IMR-90 (cell line): ENCODE data around the gene USP35. TPM values are rescaled to one million over a fixed set of nuclear protein-coding genes. Genes with fewer than 3 reads are reported as not detected.
A peak's percentile ranks its signal among the peaks of the same experiment; 100 is the strongest.

Source experiments
- ATAC-seq: fragments of 200-7000 bp; cut with Tn5 transposase; 2 replicates; pipeline ENCODE4 v1.9.1; 2020; ENCODE audit warnings: low read depth, mild to moderate bottlenecking, moderate library complexity
- BruUV-seq: library from RNA; stranded (reverse); fragments of 400-500 nt; replicated peaks from 2 replicates; lab custom pipeline; 2021; lab: Mats Ljungman, UMichigan
- CTCF ChIA-PET: fragments of 300-600 bp; formaldehyde crosslinking; extraction: SDS; loops from one replicate; lab custom pipeline; 2021; ENCODE audit warnings: antibody characterized with exemption; lab: Yijun Ruan, JAX
- POLR2A ChIA-PET: fragments of 300-600 bp; sonication (Branson Sonifier 250); formaldehyde crosslinking; loops from one replicate; lab custom pipeline; 2022; ENCODE audit warnings: antibody characterized with exemption; ENCODE audit not compliant: unreplicated experiment; lab: Charles Lee
- DNase-seq: peaks from one replicate; pipeline ENCODE4 v3.0.0; 2013
- H2AFZ ChIP-seq: replicated peaks from 2 replicates; pipeline ENCODE3; 2013; ENCODE audit warnings: low read length, mild to moderate bottlenecking; ENCODE audit not compliant: poor library complexity
- H2AK5ac ChIP-seq: 2 replicates; pipeline ENCODE4 v1.6.1; 2013; ENCODE audit warnings: low read depth, low read length, inconsistent platforms
- H2AK9ac ChIP-seq: replicated peaks from 2 replicates; pipeline ENCODE3; 2013; ENCODE audit warnings: mild to moderate bottlenecking, low read depth, low read length, moderate library complexity; ENCODE audit not compliant: poor library complexity
- H2BK120ac ChIP-seq: 2 replicates; pipeline ENCODE4 v1.6.1; 2013; ENCODE audit warnings: low read depth, low read length, inconsistent platforms
- H2BK15ac ChIP-seq: 3 replicates; pipeline ENCODE4 v1.6.1; 2013; ENCODE audit warnings: low read depth, low read length, inconsistent platforms
- H2BK20ac ChIP-seq: 2 replicates; pipeline ENCODE4 v1.6.1; 2013; ENCODE audit warnings: low read depth, mild to moderate bottlenecking, inconsistent platforms, low read length, moderate library complexity
- H2BK5ac ChIP-seq: 2 replicates; pipeline ENCODE4 v1.6.1; 2013; ENCODE audit warnings: mild to moderate bottlenecking, low read depth, low read length, inconsistent platforms; ENCODE audit not compliant: poor library complexity, severe bottlenecking
- H3K14ac ChIP-seq: replicated peaks from 2 replicates; pipeline ENCODE4 v1.6.1; 2013; ENCODE audit warnings: low read depth, low read length, inconsistent platforms
- H3K18ac ChIP-seq: 2 replicates; pipeline ENCODE4 v1.6.1; 2013; ENCODE audit warnings: low read depth, low read length, control low read depth
- H3K23ac ChIP-seq: 2 replicates; pipeline ENCODE4 v1.6.1; 2013; ENCODE audit warnings: low read depth, low read length, inconsistent platforms
- H3K27ac ChIP-seq: 2 replicates; pipeline ENCODE4 v1.5.1; 2013; ENCODE audit warnings: mild to moderate bottlenecking, control low read depth, low read length; ENCODE audit not compliant: insufficient read depth
- H3K27me3 ChIP-seq: 2 replicates; pipeline ENCODE4 v1.6.1; 2013; ENCODE audit warnings: low read length; ENCODE audit not compliant: control insufficient read depth, insufficient read depth
- H3K36me3 ChIP-seq: 2 replicates; pipeline ENCODE4 v1.6.1; 2013; ENCODE audit warnings: low read length, mixed read lengths; ENCODE audit not compliant: control insufficient read depth, insufficient read depth
- H3K4ac ChIP-seq: 2 replicates; pipeline ENCODE4 v1.6.1; 2013; ENCODE audit warnings: low read depth, low read length, inconsistent platforms
- H3K4me1 ChIP-seq: 2 replicates; pipeline ENCODE4 v1.6.1; 2013; ENCODE audit warnings: low read length, mixed read lengths; ENCODE audit not compliant: control insufficient read depth, insufficient read depth
- H3K4me2 ChIP-seq: 2 replicates; pipeline ENCODE4 v1.6.1; 2013; ENCODE audit warnings: low read depth, mild to moderate bottlenecking, control low read depth, low read length, moderate library complexity
- H3K4me3 ChIP-seq: 2 replicates; pipeline ENCODE4 v1.5.1; 2013; ENCODE audit warnings: low read depth, mild to moderate bottlenecking, control low read depth, low read length, moderate library complexity; ENCODE audit not compliant: insufficient read depth
- H3K56ac ChIP-seq: 2 replicates; pipeline ENCODE4 v1.6.1; 2013; ENCODE audit warnings: low read length, inconsistent platforms; ENCODE audit not compliant: insufficient read depth; ENCODE audit errors: extremely low read depth
- H3K79me1 ChIP-seq, 2 experiments: 2 replicates each; pipeline ENCODE4 v1.6.1; 2013; ENCODE audit warnings: low read length in 2 of 2, inconsistent platforms in 1 of 2, low read depth in 1 of 2
- H3K9ac ChIP-seq: 2 replicates; pipeline ENCODE4 v1.6.1; 2013; ENCODE audit warnings: low read depth, low read length, control low read depth
- H3K9me1 ChIP-seq: 2 replicates; pipeline ENCODE4 v1.6.1; 2013; ENCODE audit warnings: low read length, inconsistent platforms; ENCODE audit not compliant: insufficient read depth
- H3K9me3 ChIP-seq: 2 replicates; pipeline ENCODE4 v1.6.1; 2013; ENCODE audit warnings: low read length; ENCODE audit not compliant: control insufficient read depth, insufficient read depth
- H4K20me1 ChIP-seq: 2 replicates; pipeline ENCODE4 v1.6.1; 2013; ENCODE audit warnings: low read length, inconsistent platforms; ENCODE audit not compliant: insufficient read depth
- H4K5ac ChIP-seq: 2 replicates; pipeline ENCODE4 v1.6.1; 2013; ENCODE audit warnings: mild to moderate bottlenecking, low read depth, low read length, control low read depth
- H4K8ac ChIP-seq, 2 experiments: 2 replicates each; pipeline ENCODE4 v1.6.1; 2013; ENCODE audit warnings: low read depth in 2 of 2, low read length in 2 of 2, control low read depth in 1 of 2, inconsistent platforms in 1 of 2
- H4K91ac ChIP-seq: 2 replicates; pipeline ENCODE4 v1.6.1; 2013; ENCODE audit warnings: low read depth, low read length, inconsistent platforms; ENCODE audit not compliant: insufficient read depth
- BHLHE40 ChIP-seq: fragments of 150-350 bp; IDR thresholded peaks from 2 replicates; pipeline ENCODE4 v1.6.1; 2016; ENCODE audit warnings: mild to moderate bottlenecking, low read depth, low read length
- CEBPB ChIP-seq: IDR thresholded peaks from 2 replicates; pipeline ENCODE4 v1.6.1; 2012; ENCODE audit warnings: low read depth, low read length, improper control_type of control experiment
- CHD1 ChIP-seq: IDR thresholded peaks from 2 replicates; pipeline ENCODE4 v1.6.1; 2012; ENCODE audit warnings: low read depth, low read length, improper control_type of control experiment
- ELK1 ChIP-seq: fragments of 150-350 bp; IDR thresholded peaks from 2 replicates; pipeline ENCODE4 v1.6.1; 2016; ENCODE audit warnings: low read depth, mild to moderate bottlenecking, low read length, moderate library complexity, borderline replicate concordance
- FOS ChIP-seq: fragments of 150-350 bp; IDR thresholded peaks from 2 replicates; pipeline ENCODE4 v1.6.1; 2016; ENCODE audit warnings: low read depth, low read length
- MAFK ChIP-seq: IDR thresholded peaks from 2 replicates; pipeline ENCODE4 v1.6.1; 2012; ENCODE audit warnings: low read depth, low read length, improper control_type of control experiment
- MAZ ChIP-seq: IDR thresholded peaks from 2 replicates; pipeline ENCODE4 v1.6.1; 2012; ENCODE audit warnings: low read depth, mild to moderate bottlenecking, low read length, improper control_type of control experiment, moderate library complexity, borderline replicate concordance
- MXI1 ChIP-seq: IDR thresholded peaks from 2 replicates; pipeline ENCODE4 v1.6.1; 2012; ENCODE audit warnings: low read depth, mild to moderate bottlenecking, low read length, moderate library complexity, borderline replicate concordance
- NFE2L2 ChIP-seq: fragments of 150-350 bp; IDR thresholded peaks from 2 replicates; pipeline ENCODE4 v1.6.1; 2016; ENCODE audit warnings: low read depth, mild to moderate bottlenecking, low read length
- POLR2A ChIP-seq: IDR thresholded peaks from 2 replicates; pipeline ENCODE4 v1.6.1; 2012; ENCODE audit warnings: mild to moderate bottlenecking, low read depth, low read length
- RAD21 ChIP-seq: IDR thresholded peaks from 2 replicates; pipeline ENCODE4 v1.6.1; 2012; ENCODE audit warnings: low read length, improper control_type of control experiment
- RCOR1 ChIP-seq: IDR thresholded peaks from 2 replicates; pipeline ENCODE4 v1.6.1; 2012; ENCODE audit warnings: mild to moderate bottlenecking, low read length, improper control_type of control experiment; ENCODE audit not compliant: insufficient replicate concordance
- RFX5 ChIP-seq: IDR thresholded peaks from 2 replicates; pipeline ENCODE4 v1.8.0; 2012; ENCODE audit warnings: low read depth, mild to moderate bottlenecking, low read length, moderate library complexity
- SMC3 ChIP-seq: fragments of 150-350 bp; IDR thresholded peaks from 2 replicates; pipeline ENCODE4 v1.6.1; 2016; ENCODE audit warnings: low read depth, mild to moderate bottlenecking, antibody characterized with exemption, low read length, moderate library complexity
- USF2 ChIP-seq: fragments of 150-350 bp; IDR thresholded peaks from 2 replicates; pipeline ENCODE4 v1.6.1; 2017; ENCODE audit warnings: mild to moderate bottlenecking, antibody characterized with exemption, low read length, low read depth
- WGBS, 2 experiments: methylation state at CpG; one replicate each; pipeline versions ENCODE4 v1.1.5 to v1.1.7; 2013; ENCODE audit warnings: missing lambda C conversion rate in 2 of 2; ENCODE audit not compliant: insufficient read length in 1 of 2; ENCODE audit errors: extremely low coverage in 2 of 2; 5-methylcytosine and 5-hydroxymethylcytosine counted together
- dilution Hi-C: fragments of 300-500 bp; cut with HindIII; formaldehyde crosslinking; loops from one replicate; pipeline ENCODE4 v1.14.3; 2018; ENCODE audit warnings: low sequenced_read_pairs; ENCODE audit not compliant: unreplicated experiment
- in situ Hi-C: fragments of 300-500 bp; cut with MboI; formaldehyde crosslinking; loops from 3 replicates; pipeline ENCODE4 v1.14.3; 2019; ENCODE audit warnings: low sequenced_read_pairs, inconsistent platforms, mixed read lengths
- intact Hi-C: fragments of 100-400 bp; cut with micrococcal nuclease; formaldehyde crosslinking; loops from 2 replicates; pipeline ENCODE4 v1.10.0; 2022
- polyA plus RNA-seq, 3 experiments: library from polyadenylated mRNA; depleted of rRNA; stranded (reverse); fragments of >200 nt; gene quantifications; 2 replicates each; pipeline ENCODE4 v1.2.3, GENCODE V29; 2012; ENCODE audit warnings: low replicate concordance in 1 of 3
- total RNA-seq: library from RNA; depleted of rRNA; stranded (reverse); fragments of >200 nt; gene quantifications from 2 replicates; pipeline ENCODE4 v1.2.3, GENCODE V29; 2012
- TF ChIP-seq, protein P1 (sequence below): conservative IDR thresholded peaks from 2 replicates; pipeline ENCODE4 v1.5.1; 2012; ENCODE audit warnings: mild to moderate bottlenecking, low read depth, low read length, improper control_type of control experiment

Gene USP35
- total and polyA plus RNA-seq, 2 of the 4 experiments (the other 2 are of a cell fraction), result 2.7 to 11.3 TPM

DNA sequence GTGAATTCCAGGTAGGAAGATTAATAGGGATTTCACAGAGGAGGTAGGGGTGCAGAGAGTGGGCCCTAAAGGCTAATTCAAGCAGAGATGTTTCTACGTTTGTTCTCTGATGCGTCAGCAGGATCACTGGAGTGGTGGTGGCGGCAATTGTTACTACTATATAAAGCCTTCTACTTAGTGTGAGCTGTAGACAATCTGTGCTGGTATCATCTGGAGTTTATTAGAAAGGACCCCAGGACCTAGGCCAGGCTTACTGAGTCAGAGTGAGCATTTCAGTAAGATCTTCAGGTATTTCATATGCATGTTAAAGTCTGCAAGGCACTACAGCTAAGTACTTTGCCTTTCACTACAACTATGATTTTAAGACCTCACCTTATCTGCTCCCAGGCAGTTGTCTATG lies 59.5 kb downstream of the USP35 start:
- H3K18ac ChIP-seq, result no peak overlapping the region
- H2AFZ ChIP-seq, result no peak overlapping the region
- H3K79me1 ChIP-seq, result peaks cover 0 to 5% of the 10 kb centered on the region in 2 experiments; a peak in 1 of 4 replicates
- no peak overlapping the region for H2BK15ac ChIP-seq
- ATAC-seq (no peak), DNase-seq (peak; percentile 16)
- H4K5ac ChIP-seq, result no peak overlapping the region
- no peak overlapping the region for H4K8ac ChIP-seq
- no peak overlapping the region for H3K4me2 ChIP-seq
- H3K9me1 ChIP-seq, result peaks cover 4% of the 10 kb centered on the region; the same call in 1 of the 2 replicates
- H4K20me1 ChIP-seq, result no peaks in the 10 kb centered on the region; the same call in 1 of the 2 replicates
- CTCF ChIA-PET, result interaction anchor here (0.6 kb wide), 1 partner anchor 84 kb away, joined by 3 read pairs; no protein-coding TSS in a partner anchor
- no peak overlapping the region for H3K9ac ChIP-seq
- no peak overlapping the region for H3K4me3 ChIP-seq
- H3K4me1 ChIP-seq, result no peaks in the 10 kb centered on the region; the same call in 1 of the 2 replicates
- H4K91ac ChIP-seq, result no peak overlapping the region
- H3K36me3 ChIP-seq, result peaks cover 6% of the 10 kb centered on the region; the same call in 1 of the 2 replicates
- no peak overlapping the region for H3K4ac ChIP-seq
- in situ Hi-C loops, result no loop called here
- H2AK5ac ChIP-seq, result no peak overlapping the region
- intact Hi-C loops, result no loop called here
- no peaks in the 10 kb centered on the region for H3K27me3 ChIP-seq
- no peak overlapping the region for H3K14ac ChIP-seq
- TF ChIP-seq CEBPB (no peak), RCOR1 (no peak), MAZ (no peak), FOS (no peak), NFE2L2 (no peak), CHD1 (no peak), RAD21 (no peak), MAFK (no peak), USF2 (no peak), RFX5 (no peak), MXI1 (no peak), ELK1 (no peak), POLR2A (no peak), BHLHE40 (no peak), SMC3 (no peak)
- TF ChIP-seq, protein P1, sequence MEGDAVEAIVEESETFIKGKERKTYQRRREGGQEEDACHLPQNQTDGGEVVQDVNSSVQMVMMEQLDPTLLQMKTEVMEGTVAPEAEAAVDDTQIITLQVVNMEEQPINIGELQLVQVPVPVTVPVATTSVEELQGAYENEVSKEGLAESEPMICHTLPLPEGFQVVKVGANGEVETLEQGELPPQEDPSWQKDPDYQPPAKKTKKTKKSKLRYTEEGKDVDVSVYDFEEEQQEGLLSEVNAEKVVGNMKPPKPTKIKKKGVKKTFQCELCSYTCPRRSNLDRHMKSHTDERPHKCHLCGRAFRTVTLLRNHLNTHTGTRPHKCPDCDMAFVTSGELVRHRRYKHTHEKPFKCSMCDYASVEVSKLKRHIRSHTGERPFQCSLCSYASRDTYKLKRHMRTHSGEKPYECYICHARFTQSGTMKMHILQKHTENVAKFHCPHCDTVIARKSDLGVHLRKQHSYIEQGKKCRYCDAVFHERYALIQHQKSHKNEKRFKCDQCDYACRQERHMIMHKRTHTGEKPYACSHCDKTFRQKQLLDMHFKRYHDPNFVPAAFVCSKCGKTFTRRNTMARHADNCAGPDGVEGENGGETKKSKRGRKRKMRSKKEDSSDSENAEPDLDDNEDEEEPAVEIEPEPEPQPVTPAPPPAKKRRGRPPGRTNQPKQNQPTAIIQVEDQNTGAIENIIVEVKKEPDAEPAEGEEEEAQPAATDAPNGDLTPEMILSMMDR, result no peak
- H2BK5ac ChIP-seq, result no peak overlapping the region
- H2AK9ac ChIP-seq, result no peak overlapping the region
- no peak overlapping the region for H3K27ac ChIP-seq
- no CpG with 5 or more reads among the region's 3 CpGs for WGBS, 2 experiments
- H3K56ac ChIP-seq, result no peak overlapping the region
- no peak overlapping the region for H3K23ac ChIP-seq
- no peak overlapping the region for H2BK20ac ChIP-seq
- POLR2A ChIA-PET, result no interaction called here
- no TSS peak for BruUV-seq
- no peak overlapping the region for H2BK120ac ChIP-seq
- 0 out of 2 replicates have a peak, but pooled peaks cover 2% of the 10 kb centered on the region for H3K9me3 ChIP-seq
- dilution Hi-C loops, result no loop called here
